UCSD-AML1 (cell line): ENCODE results near the gene PPP1R13B.

Experiments used
- DNase-seq: peaks from one replicate; lab custom pipeline; 2025; ENCODE audit not compliant: unreplicated experiment; lab: John Stamatoyannopoulos, UW

The PPP1R13B gene

DNA sequence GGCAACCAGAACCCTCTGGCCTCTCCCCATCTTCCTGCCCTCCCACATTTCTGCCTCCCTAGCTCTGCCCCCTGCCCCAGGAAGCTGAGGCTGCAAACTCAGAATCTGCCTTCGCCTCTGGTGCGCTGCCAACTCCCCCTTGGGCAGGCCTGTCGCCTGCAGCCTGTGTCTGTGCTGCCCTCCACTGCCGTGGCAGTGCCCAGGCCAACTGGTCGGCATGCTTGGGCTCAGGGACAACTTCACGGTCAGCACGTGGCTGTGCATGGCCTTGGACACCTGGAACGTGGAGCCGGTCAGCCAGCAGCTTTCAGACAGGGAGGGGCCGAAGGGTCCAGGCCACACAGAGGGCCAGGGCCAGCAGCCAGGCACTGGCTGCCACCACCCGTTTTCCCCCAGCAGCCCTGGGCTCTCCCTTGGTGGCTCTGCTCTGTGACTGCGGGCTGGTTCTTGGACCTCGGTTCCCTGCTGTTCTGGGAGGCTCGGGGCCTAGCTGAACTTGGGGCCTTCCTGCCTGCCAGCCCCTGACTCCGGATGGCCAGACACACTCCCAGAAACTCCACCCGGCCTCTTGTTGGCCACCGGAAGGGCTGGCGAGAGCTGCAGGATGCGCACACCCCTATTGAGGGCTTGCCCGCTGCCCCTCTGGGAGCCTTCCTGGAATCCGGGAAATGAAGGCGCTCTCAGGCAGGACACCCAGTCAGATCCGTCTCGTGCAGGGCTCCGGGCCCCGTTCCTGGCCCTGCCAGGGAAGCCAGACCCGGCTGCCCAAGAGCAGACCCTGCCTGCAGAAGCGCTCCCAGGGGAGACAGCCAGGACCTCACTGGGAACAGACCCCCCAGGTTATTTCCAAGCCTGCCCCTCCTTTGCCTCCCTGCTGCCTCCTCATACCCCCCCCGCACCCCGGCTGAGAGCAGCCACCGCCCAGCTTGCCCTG, 34.2 kb upstream of the PPP1R13B start:
- no peak for DNase-seq

DNA sequence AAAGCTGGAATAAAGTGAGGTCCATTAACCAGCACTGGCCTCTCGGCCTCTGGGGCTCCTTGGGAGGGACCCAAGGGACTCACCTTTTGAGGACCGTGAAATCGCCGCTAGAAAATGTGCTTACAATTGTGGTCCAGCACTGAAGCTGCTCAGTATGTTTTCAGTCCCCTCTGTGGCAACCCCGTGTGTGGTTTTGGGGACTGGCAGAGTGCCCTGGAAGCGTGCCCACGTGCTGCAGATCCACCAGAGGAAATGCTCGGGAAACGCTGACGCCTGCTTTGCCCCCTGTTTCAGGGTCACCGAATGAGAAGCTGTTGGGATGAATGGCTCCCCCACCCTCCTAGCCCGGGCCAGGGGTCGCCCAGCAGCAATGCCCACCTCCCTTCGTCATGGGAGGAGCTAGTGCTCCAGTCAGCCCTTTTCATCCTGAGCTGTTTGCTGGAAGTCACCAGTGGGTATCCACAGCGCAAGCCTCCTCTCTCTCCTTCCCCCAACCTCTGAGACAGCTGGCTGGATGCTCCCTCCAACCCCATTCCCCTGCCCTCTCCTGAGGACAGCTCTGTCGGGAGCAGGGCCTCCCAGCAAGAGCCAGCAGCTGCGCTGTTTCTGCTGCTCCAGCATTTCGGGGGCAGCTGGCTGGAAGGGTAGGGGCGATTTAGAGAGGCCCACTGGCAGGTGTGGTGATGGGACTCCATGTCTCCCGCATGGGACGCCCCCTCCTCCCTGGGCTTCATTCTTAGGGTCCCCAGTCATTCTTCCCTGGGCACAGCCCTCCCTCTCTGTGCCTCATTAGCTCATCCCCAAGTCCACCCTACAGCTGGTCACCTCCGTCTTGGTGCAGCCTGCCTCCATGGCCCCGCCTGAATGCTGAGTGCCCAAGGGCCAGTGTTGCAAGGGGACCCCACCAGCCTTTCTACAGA, 33.2 kb upstream of the PPP1R13B start:
- DNase-seq, result peak; percentile 63

GRCh38 chr14:103879570-103880347, 32.4 kb upstream of the PPP1R13B start:
- DNase-seq, result no peak

DNA sequence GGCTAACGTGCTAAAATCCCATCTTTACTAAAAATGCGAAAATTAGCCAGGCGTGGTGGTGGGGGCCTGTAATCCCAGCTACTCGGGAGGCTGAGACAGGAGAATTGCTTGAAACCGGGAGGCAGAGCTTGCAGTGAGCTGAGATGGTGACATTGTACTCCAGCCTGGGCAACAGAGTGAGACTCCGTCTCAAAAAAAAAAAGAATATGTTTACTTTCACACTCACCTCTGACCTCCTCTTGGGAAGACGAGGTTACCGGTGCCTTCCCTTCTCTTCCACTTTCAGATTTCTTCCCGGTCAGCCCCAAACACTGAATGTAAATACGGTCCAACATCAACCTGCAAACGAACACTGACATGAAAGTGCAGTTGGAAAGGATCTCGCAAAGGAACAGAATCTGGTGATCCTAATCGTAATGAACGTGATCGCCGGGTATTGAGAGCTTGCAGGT, 31.8 kb upstream of the PPP1R13B start:
- DNase-seq, result no peak

GRCh38 chr14:103878180-103878579, 30.8 kb upstream of the PPP1R13B start:
- no peak for DNase-seq

DNA sequence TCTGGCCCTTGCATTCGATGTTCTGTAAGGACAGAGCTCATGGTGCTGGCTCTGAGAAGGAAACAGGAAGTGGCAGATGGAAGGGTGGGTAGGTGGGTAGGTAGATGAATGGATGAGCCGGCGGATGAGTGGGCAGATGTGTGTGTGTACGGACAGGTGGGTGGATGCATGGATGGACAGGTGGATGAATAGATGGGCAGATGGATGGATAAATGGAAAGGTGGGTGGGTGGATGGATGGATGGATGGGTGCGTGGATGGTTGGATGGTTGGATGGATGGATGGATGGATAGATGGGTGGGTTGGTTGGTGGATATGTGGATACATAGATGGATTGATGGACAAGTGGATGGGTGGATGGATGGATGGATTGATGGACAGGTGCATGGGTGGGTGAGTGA, 27.6 kb upstream of the PPP1R13B start:
- no peak for DNase-seq

DNA sequence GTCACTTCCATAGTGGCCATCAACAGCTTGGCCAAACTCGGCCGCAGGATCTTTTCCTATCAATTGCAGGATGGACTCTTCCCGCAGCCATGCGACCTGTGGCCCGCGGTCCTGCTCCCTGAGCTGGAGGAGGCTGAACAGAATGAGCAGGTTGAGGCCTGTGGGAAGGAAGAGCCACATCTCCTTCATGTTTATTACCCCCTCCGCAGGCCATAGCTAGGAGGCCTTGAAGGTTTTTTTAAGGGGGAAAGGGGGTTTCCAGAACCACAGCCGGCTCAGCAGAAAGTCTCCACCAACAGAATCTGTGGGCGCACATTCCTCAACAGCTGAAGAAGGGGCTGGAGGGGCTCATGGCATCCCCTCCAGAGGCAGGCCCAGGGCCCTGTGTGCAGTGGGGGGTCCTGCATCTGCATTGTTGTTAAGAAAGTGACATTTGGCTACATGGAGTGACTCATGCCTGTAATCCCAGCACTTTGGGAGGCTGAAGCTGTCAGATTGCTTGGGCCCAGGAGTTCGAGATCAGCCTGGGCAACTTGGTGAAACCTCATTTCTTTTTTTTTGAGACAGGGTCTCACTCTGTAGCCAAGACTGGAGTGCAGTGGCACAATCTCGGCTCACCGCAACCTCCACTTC, 25.2 kb upstream of the PPP1R13B start:
- no peak for DNase-seq

DNA sequence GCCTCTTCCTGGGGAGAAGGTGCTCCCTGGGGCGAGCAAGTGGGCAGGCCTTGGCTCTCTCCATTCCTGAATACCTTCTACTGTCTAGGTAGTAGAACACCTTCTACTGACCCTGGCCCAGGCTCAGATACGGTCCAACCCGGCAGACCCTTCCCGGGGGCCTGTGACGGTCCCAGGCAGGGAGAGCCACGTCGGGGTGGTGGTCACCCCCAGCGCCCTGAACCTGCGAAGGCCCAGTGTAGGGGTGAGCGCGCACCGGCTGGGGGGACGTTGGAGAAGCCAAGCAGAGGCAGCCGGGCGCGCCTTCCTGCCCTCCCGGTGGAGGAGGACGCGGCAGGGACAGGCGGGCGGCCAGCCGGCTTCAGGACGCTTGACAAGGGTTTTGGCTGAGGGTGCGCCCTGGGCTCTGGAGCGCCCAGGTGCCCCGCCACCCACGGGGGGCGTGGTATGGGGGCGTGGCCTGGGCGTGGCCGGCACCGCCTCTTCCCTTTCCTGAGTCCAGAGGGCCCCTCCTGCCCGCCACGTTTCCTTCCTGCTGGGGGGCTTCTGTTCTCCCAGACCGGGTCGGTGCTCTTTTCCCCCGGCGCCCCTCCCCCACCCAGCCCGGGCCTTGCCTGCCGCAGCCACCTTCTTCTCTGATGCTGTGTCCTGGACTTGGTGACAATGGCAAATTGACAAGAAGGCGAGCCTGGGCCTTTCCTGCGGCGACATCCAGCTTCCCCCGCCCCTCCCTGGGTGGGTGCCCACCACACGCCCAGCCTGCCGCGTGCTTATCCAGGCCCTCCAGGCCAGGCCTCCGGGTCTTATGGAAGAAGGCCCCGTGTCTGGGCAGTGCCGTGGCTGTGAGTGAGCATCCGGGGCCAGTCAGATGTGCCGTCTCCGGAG, 24.5 kb upstream of the PPP1R13B start:
- peak; percentile 79 for DNase-seq

GRCh38 chr14:103870891-103871595, 23.7 kb upstream of the PPP1R13B start:
- no peak for DNase-seq

- DNase-seq, result no peak
Measured at GRCh38 chr14:103870144-103870876, 22.9 kb upstream of the PPP1R13B start.

DNA sequence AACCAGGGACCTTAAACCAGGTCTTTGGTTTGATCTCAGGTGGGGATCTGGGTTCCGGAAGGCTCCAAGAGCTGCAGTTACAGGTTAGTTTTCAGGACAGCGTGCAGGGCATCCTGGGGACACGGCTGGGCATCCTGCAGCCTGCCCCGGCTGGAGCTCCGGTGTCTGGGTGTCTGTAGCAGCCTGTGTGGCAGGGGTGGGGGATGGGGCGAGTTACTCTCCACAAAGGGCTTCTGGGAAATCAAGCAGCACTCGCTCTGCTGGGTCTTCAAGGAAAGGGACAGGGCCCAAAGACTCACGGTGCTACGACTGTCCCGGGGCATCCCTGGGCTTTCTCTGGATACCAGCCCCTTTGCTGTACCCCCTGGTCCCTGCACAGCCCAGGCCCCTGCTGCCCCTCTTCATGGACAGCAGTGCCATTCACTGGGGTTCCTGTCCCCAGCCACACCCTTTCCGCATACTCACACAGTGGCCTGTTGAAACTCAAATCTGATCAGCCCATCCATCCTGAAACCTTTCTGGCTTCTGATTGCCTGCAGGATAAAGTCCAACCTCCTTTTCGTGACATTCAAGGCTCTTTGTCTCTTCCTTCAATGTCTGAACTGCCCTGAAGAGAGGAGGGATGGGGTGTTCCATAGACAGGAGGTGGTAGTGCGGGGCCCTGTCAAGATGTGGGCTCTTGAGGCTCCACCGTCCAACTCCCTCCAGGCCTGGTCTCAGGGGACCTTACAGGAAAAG, 22.2 kb upstream of the PPP1R13B start:
- DNase-seq, result no peak

- no peak for DNase-seq
Measured at GRCh38 chr14:103868242-103868897, 21.0 kb upstream of the PPP1R13B start.

DNA sequence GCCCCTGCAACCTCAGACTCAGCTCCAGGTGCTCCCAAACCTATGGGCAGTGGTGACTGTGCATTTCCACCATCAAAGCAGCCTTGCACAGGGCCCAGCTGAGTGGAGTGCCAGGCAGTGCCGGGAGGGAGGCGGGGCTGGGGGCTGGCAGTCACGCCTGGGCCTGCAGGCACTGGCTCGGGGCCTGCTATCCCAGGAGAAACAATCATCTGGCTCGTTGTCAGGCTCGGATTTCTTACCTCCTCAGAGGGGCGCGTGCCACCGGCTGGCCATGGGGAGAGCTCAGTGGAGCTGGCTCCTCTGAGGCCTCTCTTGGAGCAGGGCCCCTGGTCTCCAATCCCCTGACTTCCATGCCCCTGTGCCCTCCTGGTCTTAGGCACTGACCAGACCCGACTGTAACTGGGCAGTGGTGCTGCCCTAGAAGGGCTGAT, 20.2 kb upstream of the PPP1R13B start:
- no peak for DNase-seq

GRCh38 chr14:103867020-103867419, 19.6 kb upstream of the PPP1R13B start:
- DNase-seq, result no peak

DNA sequence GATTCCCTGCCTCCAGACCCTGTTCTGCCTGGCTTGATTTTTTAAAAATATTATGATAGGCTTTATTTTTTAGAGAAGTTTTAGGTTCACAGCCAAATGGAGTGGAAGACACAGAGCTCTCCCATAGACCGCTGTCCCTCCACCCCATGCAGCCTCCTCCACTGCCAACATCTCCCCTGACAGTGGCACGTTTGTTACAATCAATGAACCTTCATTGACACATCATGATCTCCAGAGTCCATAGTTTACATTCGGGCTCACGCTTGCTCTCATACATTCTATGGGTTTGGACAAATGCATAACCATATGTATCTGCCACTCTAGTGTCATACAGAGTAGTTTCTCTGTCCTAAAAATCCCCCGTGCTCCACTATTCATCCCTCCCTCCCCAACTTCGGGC, 15.9 kb upstream of the PPP1R13B start:
- DNase-seq, result no peak

DNA sequence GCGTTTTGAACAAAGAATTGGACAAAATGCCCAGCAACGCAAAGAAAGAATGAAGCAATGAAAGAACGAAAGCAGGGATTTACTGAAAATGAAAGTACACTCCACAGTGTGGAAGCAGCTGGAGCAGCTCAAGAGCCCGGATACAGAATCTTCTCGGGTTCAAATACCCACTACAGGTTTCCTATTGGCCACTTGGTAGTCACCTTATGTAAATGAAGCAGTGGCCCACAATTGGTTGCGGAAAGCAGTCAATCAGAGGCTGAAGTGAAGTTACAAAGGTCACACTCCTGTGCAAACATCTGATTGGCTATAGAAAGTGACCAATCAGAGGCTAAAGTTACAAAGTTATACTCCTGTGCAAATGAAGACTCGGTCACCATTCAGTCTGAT, 15.0 kb upstream of the PPP1R13B start:
- DNase-seq, result no peak
